GM12892 (cell line): ENCODE measurements around the gene FABP3. TPM values are rescaled to one million over a fixed set of nuclear protein-coding genes. Genes with fewer than 3 reads are reported as not detected.
A peak's percentile ranks its signal among the peaks of the same experiment; 100 is the strongest.

ENCODE experiments used
- DNase-seq: peaks from one replicate; pipeline ENCODE4 v3.0.0; 2011; ENCODE audit not compliant: insufficient read length
- FAIRE-seq: peaks from 2 replicates; lab custom pipeline; 2011; peaks lifted over from hg19 to GRCh38; lab: Jason Lieb, UNC
- POLR2A ChIP-seq: IDR thresholded peaks from 2 replicates; pipeline ENCODE4 v1.6.1; 2011; ENCODE audit warnings: low read depth, low read length, control low read depth
- POLR2AphosphoS5 ChIP-seq: IDR thresholded peaks from 2 replicates; pipeline ENCODE4 v1.6.1; 2011; ENCODE audit warnings: low read depth, low read length, control low read depth
- TAF1 ChIP-seq: IDR thresholded peaks from 2 replicates; pipeline ENCODE4 v1.6.1; 2011; ENCODE audit warnings: low read depth, mild to moderate bottlenecking, control low read depth, low read length, borderline replicate concordance
- polyA plus RNA-seq: library from polyadenylated mRNA; unstranded; fragments of >200 nt; gene quantifications from one replicate; pipeline ENCODE4 v1.2.1, GENCODE V29; 2012; ENCODE audit warnings: missing spikeins, inconsistent platforms; ENCODE audit not compliant: missing spikeins

FABP3 gene
- 8.4 TPM for polyA plus RNA-seq

DNA sequence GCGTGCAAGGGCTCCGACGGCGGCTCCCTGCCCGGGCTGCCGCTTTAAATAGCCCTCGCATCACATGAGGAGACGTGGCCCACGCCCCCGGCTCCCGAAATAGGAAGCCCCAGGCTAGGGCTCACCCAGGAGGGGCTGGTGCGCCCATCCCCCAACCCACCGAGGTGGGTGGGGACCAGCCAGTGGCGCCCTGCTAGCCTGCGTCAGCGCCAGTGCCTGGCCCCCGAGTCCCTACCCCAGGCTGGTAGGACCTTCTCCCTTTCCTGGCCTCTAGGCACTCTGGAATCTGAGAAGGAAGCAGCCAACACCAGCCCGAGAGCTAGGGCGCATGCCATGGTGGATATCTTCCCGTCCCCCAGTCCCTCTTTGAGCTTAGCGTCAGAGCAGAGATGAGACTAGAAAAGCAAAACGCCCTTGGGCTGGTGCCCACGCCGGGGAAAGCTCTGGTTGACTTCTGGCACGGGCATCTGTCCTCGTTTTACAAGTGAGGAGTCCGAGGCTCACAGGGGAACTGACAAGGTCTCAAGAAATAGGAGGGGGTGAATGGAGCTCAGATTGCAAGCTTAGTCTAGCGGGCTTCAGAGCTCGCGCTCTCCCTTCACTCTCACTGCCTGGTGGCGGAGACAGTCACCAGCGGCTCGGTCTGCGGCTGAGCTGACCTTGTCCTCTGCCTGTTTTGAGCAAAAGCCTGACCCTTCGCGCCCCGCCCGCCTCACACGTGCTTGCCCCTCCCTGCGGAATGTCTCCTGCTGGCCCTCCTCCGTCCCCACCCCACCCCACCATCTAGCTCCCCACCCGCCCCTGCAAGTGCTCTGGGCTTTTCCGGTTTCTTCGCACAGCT, at the start of gene FABP3:
Gene FABP3, minus strand, starts transcription at position 21 of the 841 bp plus-strand sequence. CDS start 62 bp downstream, outside the sequence.
- TF ChIP-seq POLR2A (no peak), TAF1 (no peak), POLR2AphosphoS5 (no peak)
- DNase-seq, result peak; percentile 39
- no peak for FAIRE-seq

DNA sequence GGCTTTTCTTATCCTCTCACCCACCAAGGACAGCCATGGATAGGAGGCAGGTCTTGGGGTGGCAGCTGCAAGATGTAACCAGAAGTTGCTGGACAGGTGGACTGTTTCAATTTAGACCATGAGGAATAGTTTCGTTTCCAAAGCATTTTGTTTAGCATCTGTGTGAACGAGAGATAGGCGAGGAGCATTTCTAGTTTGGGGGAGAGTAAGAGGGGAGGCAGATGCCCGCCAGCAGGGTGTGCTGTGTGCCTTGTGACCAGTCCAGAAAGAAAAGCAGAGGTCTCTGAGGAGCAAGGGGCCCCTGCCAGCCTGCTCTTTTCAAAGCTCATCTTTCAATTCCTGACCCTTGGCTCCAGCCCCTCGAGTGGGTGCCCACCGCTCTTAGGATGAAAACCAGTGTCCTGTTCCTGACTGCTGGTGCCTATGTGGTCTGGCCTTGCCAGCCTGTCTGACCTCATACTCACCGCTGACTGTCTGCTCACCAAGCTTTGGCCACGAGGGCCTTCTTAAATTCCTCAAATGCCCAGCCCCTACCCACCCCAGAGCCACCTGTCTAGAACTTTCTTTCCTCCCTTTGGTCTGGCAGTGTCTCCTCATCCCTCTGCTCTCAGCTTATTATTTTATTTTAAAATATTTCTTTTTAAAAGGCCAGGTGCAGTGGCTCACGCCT, 48.6 kb upstream of the FABP3 start:
- DNase-seq, result no peak
- FAIRE-seq, result peak; percentile 71
- no peak for TF ChIP-seq TAF1

DNA sequence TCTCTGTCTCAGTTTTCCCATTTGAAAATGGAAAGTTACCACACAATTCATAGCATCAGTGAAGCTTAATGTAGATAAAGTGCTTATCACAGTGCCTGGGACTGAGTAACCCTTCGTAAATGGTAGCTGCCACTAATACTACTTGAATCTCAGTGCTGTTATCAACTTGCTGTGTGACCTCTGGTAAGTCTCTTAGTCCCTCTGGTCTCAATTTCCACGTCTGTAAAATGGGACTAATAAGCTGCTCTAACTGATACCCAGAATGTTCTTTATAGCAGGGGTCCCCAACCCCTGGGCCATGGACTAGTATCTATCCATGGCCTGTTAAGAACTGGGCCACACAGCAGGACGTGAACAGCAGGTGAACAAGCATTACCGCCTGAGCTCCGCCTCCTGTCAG, 47.8 kb upstream of the FABP3 start:
- no peak for FAIRE-seq
- no peak for TF ChIP-seq POLR2AphosphoS5
- TF ChIP-seq POLR2A, result no peak
- no peak for TF ChIP-seq TAF1
- no peak for DNase-seq

- DNase-seq (no peak), FAIRE-seq (no peak)
- TF ChIP-seq POLR2A, result no peak
Observed at GRCh38 chr1:31418626-31419323, 45.9 kb upstream of the FABP3 start.

- DNase-seq (no peak), FAIRE-seq (no peak)
- TF ChIP-seq POLR2A, result no peak
- TF ChIP-seq TAF1, result no peak
- TF ChIP-seq POLR2AphosphoS5, result no peak
Observed at GRCh38 chr1:31417148-31417547, 44.3 kb upstream of the FABP3 start.

- DNase-seq (no peak), FAIRE-seq (no peak)
- TF ChIP-seq POLR2A (no peak), POLR2AphosphoS5 (no peak), TAF1 (no peak)
Observed at GRCh38 chr1:31416101-31416736, 43.3 kb upstream of the FABP3 start.

- no peak for FAIRE-seq
- no peak for DNase-seq
- TF ChIP-seq TAF1, result no peak
Observed at GRCh38 chr1:31415658-31416057, 42.8 kb upstream of the FABP3 start.

DNA sequence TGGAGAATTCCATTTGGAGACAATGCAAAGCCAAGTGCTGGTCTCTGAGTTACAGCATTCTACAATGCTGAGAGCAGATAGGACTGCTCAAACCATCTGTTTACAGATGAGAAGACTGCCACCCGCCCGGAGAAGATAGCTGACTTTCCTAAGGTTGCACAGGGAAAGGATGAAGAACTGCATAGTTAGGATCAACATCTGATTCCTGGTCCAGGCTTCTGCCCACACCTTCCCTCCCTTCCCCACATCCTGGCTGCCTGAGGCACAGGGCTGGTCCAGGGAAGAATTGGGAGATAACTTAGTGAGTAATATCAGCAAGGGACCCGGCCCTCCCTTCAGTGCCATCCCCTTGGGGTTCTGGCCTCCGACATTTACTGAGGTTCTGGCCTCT, 42.1 kb upstream of the FABP3 start:
- TF ChIP-seq POLR2A (no peak), POLR2AphosphoS5 (no peak), TAF1 (no peak)
- DNase-seq, result no peak
- FAIRE-seq, result no peak

- FAIRE-seq, result peak; percentile 21
- TF ChIP-seq TAF1 (no peak), POLR2A (no peak), POLR2AphosphoS5 (no peak)
Observed at GRCh38 chr1:31413405-31414001, 40.6 kb upstream of the FABP3 start.

DNA sequence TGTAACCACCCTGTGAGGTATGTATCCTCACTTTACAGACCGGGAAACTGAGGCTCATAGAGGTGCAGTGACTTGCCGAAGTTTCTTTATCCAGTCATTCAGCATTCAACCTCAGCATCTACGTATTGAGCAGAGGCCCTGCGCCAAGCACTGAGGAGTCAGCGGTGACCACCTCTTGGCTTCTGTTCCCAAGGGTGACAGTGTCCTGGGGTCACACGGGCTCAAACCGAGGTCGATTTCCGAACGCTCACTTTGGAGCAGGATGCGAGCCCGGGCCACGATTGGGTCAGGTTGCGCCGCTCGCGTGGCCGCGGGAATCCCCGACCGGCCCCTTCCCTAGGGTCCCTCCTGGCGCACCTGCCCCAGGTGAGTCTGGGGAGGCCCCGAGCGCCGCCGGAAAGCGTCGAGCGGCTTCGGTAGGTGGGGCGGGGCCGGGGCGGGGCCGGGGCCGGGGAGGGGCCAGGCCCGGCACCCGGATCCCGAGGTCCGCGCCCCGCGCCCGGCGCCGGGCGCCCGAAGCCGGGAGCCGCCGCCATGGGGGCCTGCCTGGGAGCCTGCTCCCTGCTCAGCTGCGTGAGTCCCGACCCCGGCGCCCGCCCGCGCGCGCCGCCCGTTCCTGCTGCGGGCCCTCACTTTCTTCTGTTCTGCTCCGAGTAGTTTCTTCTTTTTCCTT, 40.0 kb upstream of the FABP3 start, which contains the start of gene SERINC2:
Gene SERINC2, plus strand, starts transcription at position 482 of the 673 bp plus-strand sequence. Its CDS starts 53 bp downstream, at position 535.
- FAIRE-seq (no peak), DNase-seq (peak; percentile 73)
- TF ChIP-seq TAF1 (no peak), POLR2AphosphoS5 (no peak), POLR2A (no peak)

More at GRCh38 chr1:31413405-31414001, 40.6 kb upstream of the FABP3 start:
- DNase-seq, result no peak

GRCh38 chr1:31412205-31412604, 39.3 kb upstream of the FABP3 start:
- no peak for DNase-seq
- TF ChIP-seq POLR2A, result no peak
- TF ChIP-seq POLR2AphosphoS5, result no peak
- no peak for TF ChIP-seq TAF1
- no peak for FAIRE-seq
